Neuronal stem cell (in vitro differentiated cells): ENCODE data around the gene CD200R1L. TPM values are rescaled to one million over a fixed set of nuclear protein-coding genes. Genes with fewer than 3 reads are reported as not detected.

Experiments used
- DNase-seq: peaks from one replicate; pipeline ENCODE4 v3.0.0-alpha.2; 2013; ENCODE audit warnings: low spot score
- H2AFZ ChIP-seq: one replicate; pipeline ENCODE4 v1.6.1; 2013; ENCODE audit warnings: mild to moderate bottlenecking, low read length, inconsistent platforms
- H2AK5ac ChIP-seq: 2 replicates; pipeline ENCODE4 v1.6.1; 2013; ENCODE audit warnings: low read depth, mild to moderate bottlenecking, inconsistent platforms, low read length, moderate library complexity, mixed read lengths
- H2BK120ac ChIP-seq: 2 replicates; pipeline ENCODE4 v1.6.1; 2013; ENCODE audit warnings: low read depth, mild to moderate bottlenecking, inconsistent platforms, low read length, moderate library complexity, mixed read lengths
- H2BK12ac ChIP-seq: one replicate; pipeline ENCODE4 v1.6.1; 2013; ENCODE audit warnings: low read length, inconsistent platforms
- H2BK15ac ChIP-seq: 2 replicates; pipeline ENCODE4 v1.6.1; 2013; ENCODE audit warnings: mild to moderate bottlenecking, low read length, inconsistent platforms, mixed read lengths
- H2BK5ac ChIP-seq: one replicate; pipeline ENCODE4 v1.6.1; 2013; ENCODE audit warnings: inconsistent platforms, mild to moderate bottlenecking, low read length, moderate library complexity
- H3K14ac ChIP-seq: one replicate; pipeline ENCODE4 v1.6.1; 2013; ENCODE audit warnings: low read length, inconsistent platforms
- H3K18ac ChIP-seq: 2 replicates; pipeline ENCODE4 v1.6.1; 2013; ENCODE audit warnings: low read length, inconsistent platforms
- H3K23ac ChIP-seq: 2 replicates; pipeline ENCODE4 v1.6.1; 2013; ENCODE audit warnings: low read depth, mild to moderate bottlenecking, mixed read lengths, low read length, inconsistent platforms; ENCODE audit not compliant: poor library complexity
- H3K27ac ChIP-seq: replicated peaks from 3 replicates; pipeline ENCODE4 v1.5.1; 2013; ENCODE audit warnings: low read length, inconsistent platforms
- H3K27me3 ChIP-seq, 3 experiments: 2 replicates each; pipeline ENCODE4 v1.6.1; 2013; ENCODE audit warnings: low read length in 3 of 3, mild to moderate bottlenecking in 2 of 3, inconsistent platforms in 1 of 3, low read depth in 1 of 3, mixed read lengths in 1 of 3, moderate library complexity in 1 of 3; ENCODE audit not compliant: control insufficient read depth in 3 of 3, insufficient read depth in 3 of 3
- H3K36me3 ChIP-seq, 2 donors: replicated peaks in 1 of 2; 2 replicates each; pipeline ENCODE4 v1.6.1; 2013; ENCODE audit warnings: low read length in 2 of 2; ENCODE audit not compliant: control insufficient read depth in 2 of 2, insufficient read depth in 2 of 2
- H3K4ac ChIP-seq: 2 replicates; pipeline ENCODE4 v1.6.1; 2013; ENCODE audit warnings: inconsistent platforms, mild to moderate bottlenecking, low read length, moderate library complexity
- H3K4me1 ChIP-seq, 2 donors: 1 replicate in 1 of 2; 2 replicates in 1 of 2; pipeline ENCODE4 v1.6.1; 2013; ENCODE audit warnings: low read length in 2 of 2, low read depth in 1 of 2; ENCODE audit not compliant: control insufficient read depth in 2 of 2, insufficient read depth in 1 of 2
- H3K4me2 ChIP-seq: one replicate; pipeline ENCODE4 v1.6.1; 2013; ENCODE audit warnings: mild to moderate bottlenecking, low read length, inconsistent platforms; ENCODE audit not compliant: insufficient read depth, poor library complexity, severe bottlenecking
- H3K4me3 ChIP-seq, 2 donors: 2 replicates each; pipeline ENCODE4 v1.5.1; 2013; ENCODE audit warnings: low read length in 2 of 2, mild to moderate bottlenecking in 2 of 2, inconsistent platforms in 1 of 2, moderate library complexity in 1 of 2
- H3K79me1 ChIP-seq: one replicate; pipeline ENCODE4 v1.6.1; 2013; ENCODE audit warnings: low read depth, mild to moderate bottlenecking, inconsistent platforms, low read length, moderate library complexity
- H3K9ac ChIP-seq: one replicate; pipeline ENCODE4 v1.6.1; 2013; ENCODE audit warnings: mild to moderate bottlenecking, low read depth, low read length, inconsistent platforms; ENCODE audit not compliant: poor library complexity
- H3K9me3 ChIP-seq, 2 donors: replicated peaks in 1 of 2; 2 replicates each; pipeline versions ENCODE3 to v1.6.1; 2013; ENCODE audit warnings: low read length in 2 of 2, mild to moderate bottlenecking in 2 of 2, inconsistent platforms in 1 of 2, low read depth in 1 of 2, mixed read lengths in 1 of 2, moderate library complexity in 1 of 2; ENCODE audit not compliant: control insufficient read depth in 2 of 2, insufficient read depth in 1 of 2
- H4K8ac ChIP-seq: one replicate; pipeline ENCODE4 v1.6.1; 2013; ENCODE audit warnings: low read depth, mild to moderate bottlenecking, inconsistent platforms, low read length, moderate library complexity
- H4K91ac ChIP-seq: one replicate; pipeline ENCODE4 v1.6.1; 2013; ENCODE audit warnings: low read length, low read depth, mild to moderate bottlenecking, inconsistent platforms; ENCODE audit not compliant: poor library complexity
- WGBS, 2 donors: extraction: QIAGEN DNeasy Blood & Tissue Kit; methylation state at CpG; one replicate each; pipeline ENCODE4 v1.1.7; 2013; ENCODE audit warnings: missing lambda C conversion rate in 2 of 2, mixed read lengths in 1 of 2; ENCODE audit not compliant: insufficient read length in 2 of 2, insufficient replicate concordance in 1 of 2; ENCODE audit errors: extremely low coverage in 2 of 2; 5-methylcytosine and 5-hydroxymethylcytosine counted together
- polyA plus RNA-seq, 2 experiments: library from polyadenylated mRNA; stranded (reverse); fragments of 200-250 nt; gene quantifications; one replicate each; pipeline ENCODE4 v1.2.3, GENCODE V29; 2013

CD200R1L gene, protein sequence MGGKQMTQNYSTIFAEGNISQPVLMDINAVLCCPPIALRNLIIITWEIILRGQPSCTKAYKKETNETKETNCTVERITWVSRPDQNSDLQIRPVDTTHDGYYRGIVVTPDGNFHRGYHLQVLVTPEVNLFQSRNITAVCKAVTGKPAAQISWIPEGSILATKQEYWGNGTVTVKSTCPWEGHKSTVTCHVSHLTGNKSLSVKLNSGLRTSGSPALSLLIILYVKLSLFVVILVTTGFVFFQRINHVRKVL
- polyA plus RNA-seq (2013, experiment 1 of 2): not detected
- not detected for polyA plus RNA-seq (2013, experiment 2 of 2)

DNA sequence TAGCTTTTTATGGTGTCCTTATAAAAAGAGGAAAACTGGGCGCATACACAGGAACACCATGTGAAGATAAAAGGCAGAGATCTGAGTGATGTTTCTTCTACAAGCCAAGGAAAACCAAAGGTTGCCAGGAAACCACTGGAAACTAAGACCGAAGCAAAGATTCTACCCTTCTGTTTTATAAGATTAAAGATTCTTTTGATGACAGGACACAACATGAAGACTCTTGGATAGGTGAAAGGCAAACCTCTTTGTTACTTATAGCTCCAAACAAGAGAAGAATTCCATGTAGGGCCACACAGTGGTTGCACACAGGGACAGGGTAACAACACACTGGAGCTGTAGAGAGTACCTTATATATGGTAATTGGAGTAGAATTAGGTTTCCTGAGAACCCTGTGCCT lies at the start of gene CD200R1L:
TSS of gene CD200R1L (minus strand) at position 101 of the 400 bp plus-strand sequence. CDS start 17,497 bp downstream, outside the sequence.
- Histone ChIP-seq H3K4me3 (no peak within 1 kb of the TSS), H3K23ac (no peak within 1 kb of the TSS), H3K9ac (no peak within 1 kb of the TSS), H3K18ac (no peak within 1 kb of the TSS), H2BK120ac (no peak within 1 kb of the TSS), H2BK15ac (no peak within 1 kb of the TSS), H3K14ac (no peak within 1 kb of the TSS), H2BK12ac (no peak within 1 kb of the TSS), H3K36me3 (no peaks in the 10 kb centered on the region), H3K79me1 (no peaks in the 10 kb centered on the region), H3K27ac (no peak within 1 kb of the TSS), H2BK5ac (no peak within 1 kb of the TSS), H3K4ac (no peak within 1 kb of the TSS), H2AFZ (no peak within 1 kb of the TSS), H4K8ac (no peak within 1 kb of the TSS), H3K4me2 (no peak within 1 kb of the TSS), H3K9me3 (peaks cover 0 to 9% of the 10 kb centered on the region in 2 donors), H3K4me1 (no peaks in the 10 kb centered on the region), H3K27me3 (no peaks in the 10 kb centered on the region), H4K91ac (no peak within 1 kb of the TSS), H2AK5ac (no peak within 1 kb of the TSS)
- no peak for DNase-seq
- WGBS, 2 donors: no CpG with 5 or more reads among the region's 2 CpGs

DNA sequence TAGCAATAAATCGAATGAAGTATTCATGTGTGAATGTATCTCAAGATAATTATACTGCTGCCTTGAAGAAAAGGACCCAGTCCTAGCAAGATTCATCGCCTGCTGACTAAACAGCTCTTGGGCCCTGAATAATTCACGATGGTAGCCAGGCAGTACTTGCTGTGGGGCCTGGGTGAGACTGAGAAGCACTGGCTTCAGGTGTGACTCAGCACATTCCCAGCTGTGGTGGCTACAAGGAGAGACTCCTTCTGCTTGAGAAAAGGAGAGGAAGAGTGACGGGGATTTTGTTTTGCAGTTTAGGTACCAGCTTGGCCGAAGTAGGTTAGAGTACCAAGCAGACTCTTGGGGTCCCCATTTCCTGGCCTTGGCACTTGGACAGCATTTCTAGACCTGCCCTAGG lies 47.6 kb upstream of the CD200R1L start:
- Histone ChIP-seq H3K4me2 (no peak overlapping the region), H3K27ac (no peak overlapping the region), H3K14ac (no peak overlapping the region), H3K4ac (no peak overlapping the region), H3K23ac (no peak overlapping the region), H3K79me1 (no peaks in the 10 kb centered on the region), H4K8ac (no peak overlapping the region), H3K27me3 (no peaks in the 10 kb centered on the region), H2BK12ac (no peak overlapping the region), H3K9ac (no peak overlapping the region), H3K4me1 (peaks cover 2 to 3% of the 10 kb centered on the region in 2 donors), H3K4me3 (no peak overlapping the region), H3K36me3 (no peaks in the 10 kb centered on the region), H3K9me3 (no peaks in the 10 kb centered on the region), H4K91ac (no peak overlapping the region), H2BK5ac (no peak overlapping the region), H2AK5ac (no peak overlapping the region), H2AFZ (peak overlapping the region; percentile 46), H3K18ac (no peak overlapping the region), H2BK120ac (no peak overlapping the region), H2BK15ac (no peak overlapping the region)
- no CpG with 5 or more reads among the region's 5 CpGs for WGBS, 2 donors
- no peak for DNase-seq

DNA sequence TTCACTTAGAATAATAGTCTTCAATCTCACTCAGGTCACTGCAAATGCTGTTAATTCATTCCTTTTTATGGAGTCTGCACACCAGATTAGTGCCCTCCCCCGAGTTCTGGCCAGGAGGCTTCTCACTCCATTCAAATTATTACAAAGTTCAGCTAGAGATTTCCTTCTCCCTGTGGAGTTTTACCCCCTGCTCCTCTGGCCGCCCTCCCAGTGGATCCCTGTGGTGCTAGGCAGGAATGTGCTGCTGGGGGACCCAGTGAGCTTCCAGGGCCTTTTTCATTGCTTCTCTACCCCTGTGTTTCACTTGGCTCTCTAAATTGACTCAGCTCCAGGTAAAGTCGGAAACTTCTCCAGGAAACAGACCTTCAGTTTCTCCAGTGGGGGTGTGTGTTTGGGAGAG lies 42.7 kb upstream of the CD200R1L start:
- Histone ChIP-seq H2BK12ac (no peak overlapping the region), H3K79me1 (no peaks in the 10 kb centered on the region), H3K4me2 (no peak overlapping the region), H3K9ac (no peak overlapping the region), H4K91ac (no peak overlapping the region), H2BK15ac (no peak overlapping the region), H3K4ac (no peak overlapping the region), H3K14ac (no peak overlapping the region), H3K27me3 (no peaks in the 10 kb centered on the region), H2AK5ac (no peak overlapping the region), H2BK5ac (no peak overlapping the region), H4K8ac (no peak overlapping the region), H2BK120ac (no peak overlapping the region), H3K18ac (no peak overlapping the region), H3K27ac (no peak overlapping the region), H3K4me3 (no peak overlapping the region), H3K4me1 (peaks cover 2 to 3% of the 10 kb centered on the region in 2 donors), H3K9me3 (no peaks in the 10 kb centered on the region), H2AFZ (no peak overlapping the region), H3K23ac (no peak overlapping the region), H3K36me3 (no peaks in the 10 kb centered on the region)
- no CpG with 5 or more reads among the region's 3 CpGs for WGBS, 2 donors
- DNase-seq: no peak

DNA sequence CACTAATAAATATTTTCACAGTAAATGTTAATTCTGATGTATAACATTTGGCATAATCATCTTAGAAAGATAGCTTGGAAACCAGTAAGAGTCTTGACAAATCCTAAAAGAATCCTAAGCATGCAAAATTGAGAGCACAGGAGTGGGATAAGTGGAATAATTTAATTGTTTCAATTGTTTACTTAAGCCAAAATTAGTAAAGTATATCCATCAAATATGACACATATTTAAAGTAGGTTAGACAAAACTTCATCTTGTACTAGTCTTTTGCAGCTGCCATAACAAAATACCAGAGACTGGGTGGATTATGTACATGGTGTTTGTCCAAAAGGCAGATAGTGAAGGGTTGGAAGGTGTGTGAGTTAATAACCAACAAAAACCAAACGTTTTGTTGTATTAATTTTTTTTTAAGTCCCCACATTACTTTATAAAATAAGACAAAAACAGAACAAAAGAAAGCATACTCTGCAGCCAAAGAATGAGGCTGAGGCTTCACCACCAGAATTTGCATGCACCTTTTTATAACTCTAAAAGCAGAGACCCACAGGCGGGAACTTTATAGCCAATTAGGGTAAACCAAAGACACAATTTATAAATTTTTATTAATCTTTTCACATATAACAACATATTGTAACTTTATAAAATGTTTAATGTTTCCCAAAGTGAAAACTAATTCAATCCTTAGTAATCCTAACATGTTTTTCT lies 41.9 kb upstream of the CD200R1L start:
- no peak overlapping the region for H3K18ac ChIP-seq
- no peak overlapping the region for H4K8ac ChIP-seq
- H3K36me3 ChIP-seq: no peaks in the 10 kb centered on the region
- H3K4me2 ChIP-seq: no peak overlapping the region
- no peak overlapping the region for H4K91ac ChIP-seq
- H3K4me1 ChIP-seq: peaks cover 0 to 1% of the 10 kb centered on the region in 2 donors
- no peak overlapping the region for H3K4me3 ChIP-seq
- no peak overlapping the region for H3K14ac ChIP-seq
- H3K4ac ChIP-seq: no peak overlapping the region
- H2BK5ac ChIP-seq: no peak overlapping the region
- H3K9ac ChIP-seq: no peak overlapping the region
- no CpG with 5 or more reads among the region's 2 CpGs for WGBS, 2 donors
- no peak overlapping the region for H3K23ac ChIP-seq
- no peak overlapping the region for H2BK15ac ChIP-seq
- no peak overlapping the region for H3K27ac ChIP-seq
- no peak for DNase-seq
- H2BK12ac ChIP-seq: no peak overlapping the region
- H3K27me3 ChIP-seq: no peaks in the 10 kb centered on the region
- no peak overlapping the region for H2BK120ac ChIP-seq
- H2AK5ac ChIP-seq: no peak overlapping the region
- no peak overlapping the region for H2AFZ ChIP-seq
- no peaks in the 10 kb centered on the region for H3K79me1 ChIP-seq
- H3K9me3 ChIP-seq: no peaks in the 10 kb centered on the region
